Stimulated activated CD4-positive, alpha-beta T cell treated with anti-CD3 and anti-CD28 coated beads, Interleukin-12 subunit alpha, Interleukin-12 subunit beta, amount 100 ng/mL, for 48 hours (primary cell): Measurements from ENCODE around the gene NDUFC1.
"Not testable (repeated sequence)": the region's sequence is repeated elsewhere in the genome, so short reads cannot be mapped to it uniquely, and the experiment has no call there.

ENCODE experiments used
- DNase-seq, 3 donors: peaks; one replicate each; pipeline ENCODE4 v3.0.0-alpha.2; 2020; ENCODE audit warnings: low read depth in 2 of 3, low spot score in 1 of 3

NDUFC1 gene

DNA sequence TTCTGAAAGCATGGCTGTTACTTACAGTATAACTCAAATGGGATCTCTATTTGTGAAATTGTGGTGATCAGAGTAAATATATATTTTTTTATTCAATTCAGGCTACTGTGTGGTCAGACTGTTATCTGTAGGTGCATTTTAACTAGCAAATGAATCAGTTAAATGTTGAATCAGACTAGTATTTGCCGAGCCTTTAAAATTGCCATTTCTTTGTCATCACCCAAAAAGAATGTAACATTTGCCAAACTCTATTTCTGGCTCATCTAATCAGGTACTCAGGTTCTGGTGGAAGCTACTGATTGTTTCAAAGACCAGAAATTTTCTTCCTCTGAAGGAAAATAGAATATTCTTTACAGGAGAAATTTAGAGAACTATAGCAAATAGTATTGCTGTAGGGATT, 2.7 kb downstream of the NDUFC1 start:
- DNase-seq = no peak

DNA sequence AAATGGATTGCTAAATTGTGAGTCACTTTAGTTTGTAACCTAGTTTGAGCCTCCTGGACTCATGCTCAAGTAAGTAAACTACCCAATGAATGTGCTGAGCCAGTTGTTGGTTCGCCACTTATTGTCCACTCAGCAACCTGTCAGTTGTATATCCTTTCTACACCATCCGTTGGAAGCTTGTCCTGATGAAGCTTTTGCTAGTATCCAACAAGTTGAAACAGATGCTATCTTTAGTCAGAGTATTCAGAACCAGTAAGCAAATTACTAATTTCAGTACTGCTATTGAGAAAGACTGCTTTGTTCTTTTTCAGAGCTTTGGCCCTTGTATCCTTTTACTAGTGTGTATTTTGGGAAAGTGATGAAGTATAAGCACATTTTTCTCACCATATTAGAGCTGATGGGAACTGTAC, 5.3 kb downstream of the NDUFC1 start:
- DNase-seq = no peak

DNA sequence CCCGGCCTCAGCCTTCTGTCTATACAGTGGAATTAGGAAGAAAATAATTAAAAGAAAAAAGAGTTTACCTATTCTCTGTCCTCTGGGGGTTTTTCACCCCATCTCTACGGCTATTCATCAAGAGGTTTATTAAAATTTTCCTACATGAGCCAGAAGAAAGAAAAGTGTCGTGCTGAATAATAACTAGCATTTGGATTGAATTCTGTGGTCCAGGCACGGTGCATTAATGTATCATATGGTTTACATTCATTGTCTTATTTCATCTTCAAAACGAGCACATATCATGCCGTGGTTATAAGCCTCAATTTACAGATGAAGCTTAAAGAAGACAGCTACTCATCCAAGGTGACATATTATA, 6.4 kb downstream of the NDUFC1 start:
- DNase-seq = no peak

DNA sequence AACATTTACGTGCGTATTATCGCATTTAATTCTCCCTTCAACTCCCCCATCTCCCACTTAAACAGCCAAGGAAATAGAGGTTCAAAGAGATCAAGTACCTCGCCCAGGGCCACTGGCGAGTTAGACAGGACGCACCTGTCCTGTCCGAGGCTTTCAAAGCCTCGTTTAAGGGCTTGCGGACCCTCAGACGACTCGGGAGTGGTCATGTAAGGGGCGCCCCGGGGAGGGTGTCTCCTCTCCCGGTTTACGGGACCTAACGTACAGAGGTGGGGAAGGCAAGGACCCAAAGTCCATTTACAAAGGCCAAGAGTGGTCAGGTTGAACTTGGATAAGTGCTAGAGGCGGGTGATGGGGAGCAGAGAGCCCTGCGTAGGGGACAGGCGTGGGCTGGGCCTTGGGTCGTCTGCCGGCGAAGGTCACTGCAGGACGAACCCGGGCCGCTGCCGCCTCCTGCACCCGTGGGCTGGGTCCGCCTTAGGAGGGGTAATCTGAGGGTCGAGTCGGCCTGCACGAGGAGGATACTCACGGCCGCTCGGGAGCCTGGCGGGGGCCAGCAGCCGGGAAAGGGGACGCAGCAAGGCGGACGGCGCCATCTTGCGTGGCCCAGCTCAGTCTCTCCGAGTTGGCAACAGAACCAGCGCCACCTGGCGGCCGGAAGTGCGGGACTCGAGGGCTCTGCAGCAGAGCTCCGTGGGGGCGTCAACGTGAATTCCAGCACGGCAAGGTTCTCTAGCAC, 6.9 kb downstream of the NDUFC1 start:
- DNase-seq = peak; percentile 93 to 98 (median 97)

DNA sequence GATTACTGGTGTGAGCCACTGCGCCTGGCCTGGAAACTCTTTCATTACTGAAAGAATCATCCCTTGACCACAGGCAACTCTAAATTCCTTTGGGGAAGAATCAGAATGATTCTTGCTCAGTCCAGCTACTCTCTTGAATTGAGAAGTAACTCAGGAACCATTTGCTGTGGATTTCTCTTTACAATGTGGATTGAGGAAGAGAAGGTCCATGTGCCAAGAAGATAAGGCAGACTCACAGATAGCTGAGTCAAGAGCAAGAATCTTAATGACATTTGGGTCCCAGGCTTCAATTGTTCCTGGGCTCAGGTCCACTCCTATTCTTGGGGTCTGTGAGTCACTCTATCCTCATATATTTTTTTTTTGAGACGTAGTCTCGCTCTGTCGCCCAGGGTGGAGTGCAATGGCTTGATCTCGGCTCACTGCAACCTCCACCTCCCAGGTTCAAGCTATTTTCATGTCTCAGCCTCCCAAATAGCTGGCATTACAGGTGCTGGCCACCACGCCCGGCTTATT, 16.0 kb downstream of the NDUFC1 start:
- DNase-seq = no peak

DNA sequence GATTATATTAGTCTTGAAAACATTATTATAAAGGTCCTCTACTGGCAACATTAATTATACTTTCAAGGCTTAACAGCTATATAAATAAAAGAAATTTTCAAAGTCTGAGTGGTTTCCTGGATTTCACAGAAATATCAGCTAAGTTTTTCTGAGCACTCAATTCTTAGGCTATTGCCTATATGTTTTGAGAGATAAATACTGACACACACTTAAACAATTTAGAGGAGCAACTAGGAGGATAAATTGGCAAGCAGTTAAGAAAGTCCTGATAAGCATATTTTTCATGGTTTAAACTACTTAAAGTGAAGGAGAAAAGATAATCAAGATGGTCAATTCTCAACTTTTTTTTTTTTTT, 19.6 kb downstream of the NDUFC1 start:
- DNase-seq = no peak

DNA sequence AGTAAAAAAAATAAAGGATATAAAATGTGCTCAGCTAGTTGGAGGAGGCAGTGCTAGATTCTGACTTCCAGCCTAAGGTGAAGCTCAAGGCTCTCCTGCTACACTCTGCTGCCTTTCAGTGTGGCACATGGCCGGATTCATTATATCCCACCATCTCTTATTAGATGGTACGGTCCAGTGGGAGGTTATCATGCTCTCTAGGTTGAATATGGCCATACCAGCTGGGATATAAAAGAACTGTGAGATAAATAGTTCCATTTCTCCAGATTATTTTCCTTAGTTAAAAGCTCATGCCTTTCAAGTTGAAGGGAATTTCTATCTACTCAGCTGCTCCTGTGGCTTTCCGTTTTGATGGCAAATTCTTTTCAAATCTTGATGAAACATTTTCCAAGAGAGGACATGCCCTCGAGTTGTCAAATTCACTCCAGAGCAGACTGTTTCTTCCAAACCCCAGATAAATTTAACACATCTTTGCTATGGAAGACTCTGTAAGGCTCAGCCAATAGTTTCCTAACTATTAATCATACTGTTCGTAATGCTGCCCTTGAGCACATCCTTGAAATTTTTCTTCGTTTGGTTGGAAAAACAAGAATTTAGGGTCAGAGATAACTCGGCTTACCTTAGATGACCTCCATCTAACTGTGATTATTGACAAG, 20.1 kb downstream of the NDUFC1 start:
- DNase-seq = no peak

DNA sequence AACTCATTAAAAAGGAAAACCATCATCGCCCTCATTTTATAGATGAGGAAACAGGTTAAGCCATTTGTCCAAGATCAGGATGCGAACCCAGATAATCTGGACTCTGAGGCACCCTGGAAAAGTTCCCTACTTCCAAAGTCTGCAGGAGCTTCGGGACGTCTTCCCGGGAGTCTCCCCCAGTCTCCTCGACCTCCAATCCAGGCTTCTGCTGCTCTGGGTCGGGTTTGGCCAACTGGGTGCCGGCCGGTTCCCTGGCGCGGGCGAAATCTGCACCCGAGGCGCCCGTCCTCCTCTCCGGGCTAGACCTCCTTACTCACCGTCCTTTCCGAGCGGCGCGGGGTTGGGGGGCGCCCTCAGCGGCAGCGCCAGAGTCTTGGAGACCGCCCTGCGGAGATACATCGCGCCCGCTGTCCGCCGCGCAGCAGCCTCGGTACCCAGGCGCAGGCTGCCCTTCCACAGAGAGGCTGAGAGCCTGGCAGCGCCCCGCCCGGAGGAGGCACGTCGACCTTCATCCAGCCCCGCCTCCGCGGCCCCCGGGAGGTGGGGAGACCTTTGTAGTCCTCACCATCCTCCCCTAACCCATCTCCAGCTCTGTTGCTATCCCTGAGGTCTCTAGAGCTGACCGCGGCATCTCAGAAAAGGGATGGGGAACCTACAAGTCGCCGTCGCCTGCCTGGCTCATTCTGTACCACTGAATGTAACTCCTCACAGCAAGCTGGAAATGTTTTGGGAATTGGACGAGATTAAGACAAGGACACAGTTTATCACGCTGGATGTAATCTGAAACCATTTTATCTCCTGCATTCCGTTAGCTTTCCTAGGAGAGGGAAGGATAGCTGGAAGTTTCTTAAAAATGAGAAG, 22.3 kb downstream of the NDUFC1 start, which contains the start of gene MGARP:
MGARP (minus strand) TSS at position 466 of the 861 bp plus-strand sequence; CDS start at position 399, 67 bp downstream.
- DNase-seq = peak in 1 of 3 donors; percentile 8

DNA sequence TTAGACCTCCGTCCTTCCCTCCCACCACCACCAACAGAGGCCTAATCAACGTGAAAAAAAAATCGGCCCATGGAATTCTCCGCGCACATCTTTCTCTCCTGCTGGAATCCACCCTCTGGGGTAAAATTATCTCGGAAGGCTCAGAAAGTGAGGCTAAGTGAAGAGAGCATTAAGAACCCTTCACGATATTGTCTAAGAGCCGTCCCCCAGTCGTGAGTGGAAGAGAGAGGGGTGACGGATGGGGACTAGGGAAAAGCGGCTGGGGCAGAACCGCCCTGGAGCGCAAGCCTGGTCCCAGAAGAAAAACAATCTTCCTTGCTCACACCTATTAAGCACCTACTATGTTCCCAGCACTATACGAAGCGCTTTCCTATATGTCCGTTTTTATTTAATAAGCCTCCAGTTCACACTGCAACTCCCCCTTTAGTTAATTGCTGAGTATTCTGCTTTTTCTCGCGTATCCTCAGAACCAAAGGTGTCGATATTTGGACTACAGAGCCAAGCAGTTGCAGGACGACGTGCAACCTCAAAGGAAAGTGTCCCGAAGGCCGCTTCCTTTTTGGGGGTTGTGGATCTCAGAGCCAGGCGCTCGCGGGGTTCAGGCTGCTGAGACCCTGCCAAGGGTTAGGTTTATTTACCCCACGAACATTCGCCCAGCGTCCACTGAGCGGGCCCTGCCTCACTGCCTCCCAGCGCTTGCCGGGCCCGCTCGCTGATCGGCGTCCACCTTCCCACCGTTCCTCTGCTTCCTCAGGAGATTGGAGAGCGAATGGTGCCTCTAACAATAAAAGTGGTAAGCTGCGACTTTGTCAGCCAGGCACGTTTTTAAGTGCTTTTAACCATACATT, 23.1 kb downstream of the NDUFC1 start:
- no peak for DNase-seq

DNA sequence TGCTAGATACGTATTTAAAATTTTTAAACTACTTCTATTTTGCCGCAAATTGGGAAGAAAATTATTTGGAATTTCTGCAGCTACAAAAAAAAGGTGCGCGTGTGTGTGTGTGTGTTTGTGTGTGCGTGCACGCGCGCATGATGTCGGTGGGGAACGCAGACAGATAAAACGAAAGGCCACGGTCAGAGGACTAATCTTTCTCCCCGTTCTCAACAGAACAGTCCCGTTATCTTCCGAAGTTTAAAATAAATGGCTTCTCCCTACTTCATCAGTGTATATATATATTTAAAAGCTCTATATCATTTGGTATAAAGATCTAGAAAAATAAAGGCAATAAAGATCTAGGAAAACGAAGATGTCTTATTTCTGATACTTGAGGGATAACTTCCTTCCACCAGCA, 23.8 kb downstream of the NDUFC1 start:
- DNase-seq = no peak

DNA sequence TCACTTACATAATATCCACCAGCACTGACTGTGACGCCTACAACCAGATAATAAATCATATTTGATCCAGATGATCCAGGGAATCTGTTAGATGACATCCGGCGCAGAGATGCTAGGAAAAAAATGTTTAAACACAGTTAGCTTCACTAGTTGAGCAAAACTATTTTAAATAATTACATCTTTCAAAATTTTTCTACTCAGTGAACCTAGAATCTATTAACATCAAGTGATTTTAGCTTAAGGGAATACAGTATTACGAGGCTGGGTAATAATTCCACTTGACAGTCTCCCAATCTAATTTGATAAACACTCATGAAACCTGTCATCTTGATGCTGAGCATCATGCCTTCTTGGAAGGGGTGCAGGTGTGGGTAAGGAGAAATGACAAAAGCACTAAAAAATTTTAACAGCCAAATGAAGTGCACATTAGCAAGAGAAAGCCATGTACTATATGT, 27.0 kb downstream of the NDUFC1 start:
- no peak for DNase-seq

DNA sequence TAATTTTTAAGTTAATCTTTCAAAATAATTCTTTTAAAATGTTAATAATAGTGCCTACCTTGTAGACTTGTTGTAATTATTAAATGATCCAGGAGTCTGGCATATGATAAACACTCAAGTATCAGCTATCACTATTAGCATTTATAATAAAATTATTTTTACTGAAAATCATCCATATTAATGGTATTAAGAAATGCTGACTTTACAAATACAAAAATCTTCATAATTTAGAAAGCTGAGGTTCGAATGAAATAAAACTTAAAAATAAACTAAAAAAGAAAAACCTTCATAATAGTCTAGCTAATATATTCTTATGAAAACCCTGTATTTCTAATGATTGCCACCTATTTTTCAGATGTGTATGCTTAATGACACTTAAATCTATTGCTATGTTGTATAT, 27.5 kb downstream of the NDUFC1 start:
- no peak for DNase-seq

DNA sequence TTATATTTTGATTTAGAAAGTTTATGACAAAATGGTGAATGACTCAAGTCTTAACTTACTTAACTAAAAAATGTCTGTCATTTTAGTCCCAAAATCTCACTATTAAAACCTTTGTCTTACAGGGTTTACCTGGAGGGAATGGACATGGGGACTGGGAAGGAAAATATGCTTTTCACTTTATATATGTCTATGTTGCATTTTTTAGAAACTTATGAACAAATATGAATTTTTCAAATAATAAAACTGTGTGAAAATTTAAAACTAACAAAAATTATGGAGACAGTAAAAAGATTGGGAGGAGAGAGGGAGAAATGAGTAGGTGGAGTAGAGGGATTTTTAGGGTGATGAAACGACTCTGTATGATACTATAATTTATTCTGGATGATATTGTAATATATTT, 28.4 kb downstream of the NDUFC1 start:
- no peak for DNase-seq

DNA sequence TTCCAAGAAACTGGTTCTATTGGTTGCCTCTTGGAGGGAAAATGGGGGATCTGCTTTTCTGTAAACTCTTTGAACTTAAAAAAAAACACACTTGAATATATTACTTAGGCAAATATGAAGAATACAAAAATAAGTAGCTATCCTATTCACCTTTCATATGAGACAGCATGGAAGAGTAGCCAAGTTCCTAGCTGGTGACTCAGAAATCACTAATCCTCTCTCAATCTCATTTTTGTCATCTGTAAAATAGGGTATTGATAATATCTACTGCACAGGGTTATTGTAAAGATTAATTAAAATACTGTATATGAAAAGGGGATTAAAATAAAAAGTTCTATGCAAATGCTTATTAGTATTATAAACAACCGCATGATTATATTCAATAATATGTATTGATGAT, 35.0 kb downstream of the NDUFC1 start:
- no peak for DNase-seq

DNA sequence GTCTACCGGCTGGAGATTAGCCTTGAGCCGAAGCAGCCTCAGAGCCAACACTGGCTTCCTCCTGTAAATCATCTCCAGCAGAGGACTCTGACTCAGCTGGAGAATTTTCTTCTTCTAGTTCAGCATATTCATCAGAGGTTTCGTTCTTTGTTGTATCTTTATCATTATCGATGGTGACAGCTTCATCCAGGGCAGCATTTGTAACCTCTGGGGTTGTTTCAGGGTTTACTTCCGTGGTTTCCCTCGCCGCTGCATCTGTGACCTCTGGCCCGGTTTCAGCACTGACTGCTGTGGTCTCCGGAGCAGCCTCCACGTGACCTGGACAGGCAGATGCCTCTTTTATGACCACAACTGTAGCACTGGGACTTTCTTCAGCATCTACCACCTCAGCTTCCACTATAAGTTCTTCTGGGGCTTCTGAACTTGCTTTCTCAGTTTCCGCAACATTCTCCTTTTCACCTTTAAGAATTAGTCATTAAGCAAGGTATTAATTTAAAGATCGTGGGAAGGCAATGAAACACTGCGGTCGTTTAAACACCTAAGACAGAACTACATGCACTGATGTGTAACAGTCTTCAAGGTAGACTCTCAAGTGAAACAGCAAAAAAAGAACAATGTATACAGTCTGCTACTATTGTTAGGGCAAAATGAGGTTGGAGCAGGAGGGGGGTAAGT, 35.6 kb downstream of the NDUFC1 start:
- peak; percentile 73 to 82 (median 78) for DNase-seq

DNA sequence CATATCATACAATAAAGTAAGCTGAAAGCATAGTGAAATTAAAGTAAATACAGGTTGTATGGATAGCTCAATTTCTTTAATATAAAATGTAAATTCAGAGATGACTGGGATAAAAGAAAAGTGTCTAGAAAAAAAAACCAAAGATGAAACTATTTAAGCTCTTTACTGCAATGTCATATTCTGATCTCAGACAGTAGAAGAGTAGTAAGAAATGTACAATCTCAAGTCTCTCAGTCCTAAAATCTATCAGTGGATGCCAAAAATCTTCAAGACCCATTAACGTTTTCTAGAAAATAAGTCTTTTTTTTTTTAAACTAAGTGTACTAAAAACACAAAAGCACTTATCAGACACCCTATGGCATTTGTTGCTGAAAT, 36.1 kb downstream of the NDUFC1 start:
- no peak for DNase-seq

DNA sequence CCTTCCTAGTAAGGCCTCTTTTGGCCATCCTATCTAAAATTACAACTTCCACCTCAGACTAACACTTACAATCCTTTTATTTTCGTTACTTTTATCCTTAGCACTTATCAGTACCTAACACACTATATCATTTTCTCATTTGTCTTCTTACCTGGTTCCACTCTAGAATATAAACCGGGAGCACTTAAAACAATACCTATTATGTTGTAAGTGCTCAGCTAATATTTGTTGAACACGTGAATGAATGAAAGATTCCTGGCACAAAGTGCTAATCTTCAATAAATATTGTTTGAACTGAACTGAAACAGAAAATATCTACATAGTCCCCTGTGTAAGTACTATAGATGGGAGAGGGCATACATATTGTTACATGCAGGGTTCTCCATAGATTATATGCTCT, 36.6 kb downstream of the NDUFC1 start:
- no peak for DNase-seq

DNA sequence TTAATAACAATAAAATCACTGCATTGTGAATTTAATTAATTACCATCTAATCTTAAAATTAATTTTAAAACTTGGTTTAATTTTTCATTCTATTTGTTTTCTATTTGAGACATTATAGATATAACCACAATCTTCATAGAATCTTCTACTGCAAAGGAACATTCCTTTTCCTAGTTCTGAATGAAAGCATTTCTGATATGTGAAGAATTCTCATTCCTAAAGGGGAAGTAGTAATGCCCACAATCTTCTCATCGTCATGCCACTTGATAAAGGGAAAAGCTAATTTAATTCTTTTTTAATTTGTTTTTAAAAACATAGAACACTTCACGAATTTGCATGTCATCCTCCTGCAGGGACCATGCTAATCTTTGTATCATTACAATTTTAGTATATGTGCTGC, 45.9 kb downstream of the NDUFC1 start:
- no peak for DNase-seq

DNA sequence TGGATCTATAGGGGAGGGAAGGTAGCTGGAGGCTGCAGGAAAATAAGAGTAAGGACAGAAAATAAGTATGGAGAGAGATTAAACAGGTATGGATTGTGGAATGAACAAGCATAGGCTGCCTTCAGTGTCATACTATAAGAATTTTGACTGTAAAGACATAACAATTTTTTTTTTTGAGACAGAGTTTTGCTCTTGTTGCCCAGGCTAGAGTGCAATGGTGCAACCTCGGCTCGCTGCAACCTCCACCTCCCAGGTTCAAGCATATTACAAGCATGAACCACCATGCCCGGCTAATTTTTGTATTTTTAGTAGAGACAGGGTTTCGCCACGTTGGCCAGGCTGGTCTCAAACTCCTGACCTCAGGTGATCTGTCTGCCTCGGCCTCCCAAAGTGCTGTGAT, 46.7 kb downstream of the NDUFC1 start:
- not testable (repeated sequence) for DNase-seq

DNA sequence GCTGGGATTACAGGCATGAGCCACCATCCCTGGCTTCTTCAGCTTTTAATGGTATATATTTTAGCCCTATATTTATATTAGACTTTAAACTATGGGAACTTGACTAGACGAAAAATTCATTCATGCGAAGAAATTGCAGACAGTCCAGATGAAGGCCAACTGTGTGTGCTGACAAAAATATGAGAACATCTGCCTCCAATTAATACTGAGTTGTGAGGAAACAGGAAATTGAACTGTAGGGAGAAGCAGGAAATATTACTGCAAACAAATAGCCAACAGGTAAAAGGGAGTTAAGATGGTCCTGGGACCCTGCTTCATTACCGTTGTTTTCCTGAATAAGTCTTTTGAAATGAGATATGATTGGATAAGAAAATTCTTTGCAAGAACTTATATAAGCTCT, 48.6 kb downstream of the NDUFC1 start:
- DNase-seq = no peak
